Measurements from ENCODE around the gene SERTM2. TPM values are rescaled to one million over a fixed set of nuclear protein-coding genes. Genes with fewer than 3 reads are reported as not detected.

Gene SERTM2
- total RNA-seq, 1 experiment from 2014 or later: not detected

- intact Hi-C loops (cut with micrococcal nuclease): no loop called here
- Histone ChIP-seq H3K4me3 (replicated peaks in 1 of 2; ENCODE audit: low read depth in 1 of 2, low read length in 2 of 2) (no peak overlapping the region), H3K4me2 (ENCODE audit: low read length) (no peak overlapping the region), H3K9me3 (ENCODE audit: control insufficient read depth in 1 of 2, insufficient read depth in 1 of 2, low read depth in 1 of 2, low read length in 2 of 2) (no peaks in the 10 kb centered on the region), H3K79me2 (ENCODE audit: insufficient read depth, low read length) (no peaks in the 10 kb centered on the region), H4K20me1 (ENCODE audit: insufficient read depth) (no peaks in the 10 kb centered on the region), H3K9ac (ENCODE audit: low read length) (no peak overlapping the region), H3K27me3 (ENCODE audit: insufficient read depth, low read length) (no peaks in the 10 kb centered on the region), H3K27ac (ENCODE audit: low read depth, low read length) (no peak overlapping the region), H2AFZ (ENCODE audit: low read depth, low read length, poor library complexity, severe bottlenecking) (no peak overlapping the region), H3K36me3 (ENCODE audit: control insufficient read depth in 1 of 2, insufficient read depth in 2 of 2, low read length in 2 of 2) (no peaks in the 10 kb centered on the region), H3K4me1 (ENCODE audit: control insufficient read depth in 1 of 2, insufficient read depth in 2 of 2, low read length in 2 of 2) (no peaks in the 10 kb centered on the region), H3K9me2 (ENCODE audit: insufficient read depth) (no peaks in the 10 kb centered on the region)
- POLR2A ChIA-PET: no interaction called here
- BruUV-seq (replicated peaks): no TSS peak
- RAD21 ChIA-PET (ENCODE audit: low non-redundant PET in 1 of 2, low total read pairs in 2 of 2, uncharacterized antibody in 2 of 2, unreplicated experiment in 2 of 2): no interaction called here
- ATAC-seq (no peak), DNase-seq (ENCODE audit: low read depth, low spot score) (no peak)
- CTCF ChIA-PET: no interaction called here
- TF ChIP-seq SRF (IDR thresholded peaks at IDR 0.05; ENCODE audit: low read depth): no peak
- no peak for TF ChIP-seq POLR2AphosphoS5 (IDR thresholded peaks at IDR 0.05; ENCODE audit: low read depth, low read length)
- TF ChIP-seq ELF1 (IDR thresholded peaks at IDR 0.05; ENCODE audit: borderline replicate concordance, low read depth): no peak
- TF ChIP-seq SIN3A (IDR thresholded peaks at IDR 0.05; ENCODE audit: low read depth): no peak
- no peak for TF ChIP-seq ZNF274 (IDR thresholded peaks at IDR 0.05; ENCODE audit: low read depth, low read length)
- TF ChIP-seq CEBPB (IDR thresholded peaks at IDR 0.05; ENCODE audit: low read depth): no peak
- TF ChIP-seq TCF7L2 (IDR thresholded peaks at IDR 0.05; ENCODE audit: borderline replicate concordance, extremely low read depth, insufficient read depth, insufficient read length): no peak
- TF ChIP-seq CBX3 (IDR thresholded peaks at IDR 0.05; ENCODE audit: low read depth): no peak
- no peak for TF ChIP-seq ATF3 (IDR thresholded peaks at IDR 0.05)
- TF ChIP-seq ZFX (IDR thresholded peaks at IDR 0.05): no peak
- TF ChIP-seq EGR1 (IDR thresholded peaks at IDR 0.05; ENCODE audit: low read depth): no peak
- TF ChIP-seq EZH2phosphoT487 (IDR thresholded peaks at IDR 0.05; ENCODE audit: borderline replicate concordance): no peak
- TF ChIP-seq, protein P1, sequence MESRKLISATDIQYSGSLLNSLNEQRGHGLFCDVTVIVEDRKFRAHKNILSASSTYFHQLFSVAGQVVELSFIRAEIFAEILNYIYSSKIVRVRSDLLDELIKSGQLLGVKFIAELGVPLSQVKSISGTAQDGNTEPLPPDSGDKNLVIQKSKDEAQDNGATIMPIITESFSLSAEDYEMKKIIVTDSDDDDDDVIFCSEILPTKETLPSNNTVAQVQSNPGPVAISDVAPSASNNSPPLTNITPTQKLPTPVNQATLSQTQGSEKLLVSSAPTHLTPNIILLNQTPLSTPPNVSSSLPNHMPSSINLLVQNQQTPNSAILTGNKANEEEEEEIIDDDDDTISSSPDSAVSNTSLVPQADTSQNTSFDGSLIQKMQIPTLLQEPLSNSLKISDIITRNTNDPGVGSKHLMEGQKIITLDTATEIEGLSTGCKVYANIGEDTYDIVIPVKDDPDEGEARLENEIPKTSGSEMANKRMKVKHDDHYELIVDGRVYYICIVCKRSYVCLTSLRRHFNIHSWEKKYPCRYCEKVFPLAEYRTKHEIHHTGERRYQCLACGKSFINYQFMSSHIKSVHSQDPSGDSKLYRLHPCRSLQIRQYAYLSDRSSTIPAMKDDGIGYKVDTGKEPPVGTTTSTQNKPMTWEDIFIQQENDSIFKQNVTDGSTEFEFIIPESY (IDR thresholded peaks at IDR 0.05; ENCODE audit: extremely low read depth, insufficient replicate concordance, low read length): no peak
- TF ChIP-seq CTCF (IDR thresholded peaks at IDR 0.05 in 2 of 3, conservative IDR thresholded peaks at IDR 0.05 in 1 of 3; ENCODE audit: borderline replicate concordance in 1 of 3, insufficient read depth in 1 of 3, low read depth in 2 of 3, low read length in 2 of 3): no peak
- TF ChIP-seq RAD21 (IDR thresholded peaks at IDR 0.05; ENCODE audit: low read depth): no peak
- no peak for TF ChIP-seq FOSL1 (IDR thresholded peaks at IDR 0.05; ENCODE audit: low read depth)
- TF ChIP-seq, protein P2, sequence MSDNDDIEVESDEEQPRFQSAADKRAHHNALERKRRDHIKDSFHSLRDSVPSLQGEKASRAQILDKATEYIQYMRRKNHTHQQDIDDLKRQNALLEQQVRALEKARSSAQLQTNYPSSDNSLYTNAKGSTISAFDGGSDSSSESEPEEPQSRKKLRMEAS (IDR thresholded peaks at IDR 0.05): no peak
- TF ChIP-seq EZH2 (IDR thresholded peaks at IDR 0.05): no peak
Measured at GRCh38 chrX:111465669-111466068, 45.8 kb upstream of the SERTM2 start.

Measured in HCT116 (cell line).